ENCODE results near the gene EXOC6B. TPM values are rescaled to one million over a fixed set of nuclear protein-coding genes. Genes with fewer than 3 reads are reported as not detected.

The EXOC6B gene
- total RNA-seq, 4 donors from 2014 or later, result 54.9 to 93.7 (median 64.6) TPM

GRCh38 chr2:72781480-72781879, 44.4 kb downstream of the EXOC6B start:
- Histone ChIP-seq H3K27ac (no peak overlapping the region), H3K4me3 (no peak overlapping the region), H3K27me3 (no peaks in the 10 kb centered on the region), H3K36me3 (no peaks in the 10 kb centered on the region), H3K9me3 (no peaks in the 10 kb centered on the region), H3K4me1 (peaks cover 0 to 13% (median 0%) of the 10 kb centered on the region in 4 donors)
- TF ChIP-seq POLR2A (IDR thresholded peaks at IDR 0.05), result no peak
- DNase-seq, result no peak

GRCh38 chr2:72780477-72780876, 45.4 kb downstream of the EXOC6B start:
- no peak overlapping the region for H3K27ac ChIP-seq
- H3K4me1 ChIP-seq, result peaks cover 0 to 13% (median 0%) of the 10 kb centered on the region in 4 donors
- no peak for DNase-seq
- H3K36me3 ChIP-seq, result no peaks in the 10 kb centered on the region
- TF ChIP-seq POLR2A (IDR thresholded peaks at IDR 0.05) (no peak), CTCF (IDR thresholded peaks at IDR 0.05) (no peak)
- no peak overlapping the region for H3K4me3 ChIP-seq
- no peaks in the 10 kb centered on the region for H3K27me3 ChIP-seq
- no peaks in the 10 kb centered on the region for H3K9me3 ChIP-seq

- no peak overlapping the region for H3K4me3 ChIP-seq
- TF ChIP-seq CTCF (IDR thresholded peaks at IDR 0.05) (no peak), POLR2A (IDR thresholded peaks at IDR 0.05) (no peak)
Observed at GRCh38 chr2:72779495-72779894, 46.3 kb downstream of the EXOC6B start.

GRCh38 chr2:72778410-72778809, 47.4 kb downstream of the EXOC6B start:
- no peak overlapping the region for H3K4me3 ChIP-seq
- no peaks in the 10 kb centered on the region for H3K36me3 ChIP-seq
- no peak overlapping the region for H3K27ac ChIP-seq
- no peaks in the 10 kb centered on the region for H3K9me3 ChIP-seq
- H3K27me3 ChIP-seq, result no peaks in the 10 kb centered on the region
- TF ChIP-seq CTCF (IDR thresholded peaks at IDR 0.05) (no peak), POLR2A (IDR thresholded peaks at IDR 0.05) (no peak)
- DNase-seq, result no peak
- peaks cover 0 to 13% (median 0%) of the 10 kb centered on the region in 4 donors for H3K4me1 ChIP-seq

More at GRCh38 chr2:72779495-72779894, 46.3 kb downstream of the EXOC6B start:
- Histone ChIP-seq H3K9me3 (no peaks in the 10 kb centered on the region), H3K27ac (no peak overlapping the region), H3K36me3 (no peaks in the 10 kb centered on the region), H3K27me3 (no peaks in the 10 kb centered on the region), H3K4me1 (peaks cover 0 to 13% (median 0%) of the 10 kb centered on the region in 4 donors)
- DNase-seq, result no peak

GRCh38 chr2:72770879-72771461, 54.9 kb downstream of the EXOC6B start:
- TF ChIP-seq CTCF (IDR thresholded peaks at IDR 0.05) (peak; percentile 51 to 98 (median 91)), POLR2A (IDR thresholded peaks at IDR 0.05) (no peak)
- Histone ChIP-seq H3K36me3 (no peaks in the 10 kb centered on the region), H3K27me3 (no peaks in the 10 kb centered on the region), H3K4me1 (peaks cover 0 to 4% (median 0%) of the 10 kb centered on the region in 4 donors), H3K9me3 (no peaks in the 10 kb centered on the region), H3K4me3 (no peak overlapping the region), H3K27ac (no peak overlapping the region)
- peak in 2 of 3 donors; percentile 49 to 76 for DNase-seq

- Histone ChIP-seq H3K4me1 (no peaks in the 10 kb centered on the region), H3K4me3 (no peak overlapping the region), H3K9me3 (peaks cover 0 to 5% (median 2%) of the 10 kb centered on the region in 4 donors), H3K36me3 (no peaks in the 10 kb centered on the region), H3K27ac (no peak overlapping the region), H3K27me3 (no peaks in the 10 kb centered on the region)
- DNase-seq, result no peak
- TF ChIP-seq CTCF (IDR thresholded peaks at IDR 0.05) (no peak), POLR2A (IDR thresholded peaks at IDR 0.05) (no peak)
Observed at GRCh38 chr2:72765997-72766609, 59.7 kb downstream of the EXOC6B start.
